Natural killer cell (primary cell): Measurements from ENCODE around the gene GTF2H4. TPM values are rescaled to one million over a fixed set of nuclear protein-coding genes. Genes with fewer than 3 reads are reported as not detected.

Experiments used
- ATAC-seq, 3 donors: fragments of 150-1000 bp in 2 of 3; fragments of 200-7000 bp in 1 of 3; cut with Tn5 transposase; 1 replicate in 1 of 3; 2 replicates in 2 of 3; pipeline ENCODE4 v1.10.0; 2021; ENCODE audit warnings: mild to moderate bottlenecking in 2 of 3, moderate library complexity in 2 of 3
- DNase-seq, 2 donors: peaks; one replicate each; pipeline versions ENCODE4 v3.0.0 to v3.0.0-alpha.2; 2013 to 2021; ENCODE audit warnings: mixed read lengths in 1 of 2
- H3K27ac ChIP-seq: one replicate; pipeline ENCODE4 v1.5.1; 2013; ENCODE audit warnings: mild to moderate bottlenecking, low read length
- H3K27me3 ChIP-seq: one replicate; pipeline ENCODE4 v1.6.1; 2013; ENCODE audit warnings: low read length; ENCODE audit not compliant: control insufficient read depth, insufficient read depth
- H3K36me3 ChIP-seq: one replicate; pipeline ENCODE4 v1.6.1; 2013; ENCODE audit warnings: low read length; ENCODE audit not compliant: control insufficient read depth, insufficient read depth
- H3K4me1 ChIP-seq: one replicate; pipeline ENCODE4 v1.6.1; 2013; ENCODE audit warnings: low read length; ENCODE audit not compliant: control insufficient read depth, insufficient read depth
- H3K4me3 ChIP-seq: one replicate; pipeline ENCODE4 v1.5.1; 2013; ENCODE audit warnings: low read length
- H3K9me3 ChIP-seq: one replicate; pipeline ENCODE4 v1.6.1; 2013; ENCODE audit warnings: low read length; ENCODE audit not compliant: control insufficient read depth, insufficient read depth
- H3K27ac Mint-ChIP-seq, 2 donors: one replicate each; pipeline ENCODE4 v1.8.0; 2022; ENCODE audit warnings: mild to moderate bottlenecking in 2 of 2, mixed read lengths in 2 of 2, moderate library complexity in 1 of 2
- H3K27me3 Mint-ChIP-seq, 2 donors: one replicate each; pipeline ENCODE4 v1.8.0; 2022; ENCODE audit warnings: low read depth in 2 of 2, mixed read lengths in 2 of 2
- H3K36me3 Mint-ChIP-seq: one replicate; pipeline ENCODE4 v1.8.0; 2022; ENCODE audit warnings: mixed read lengths
- H3K4me1 Mint-ChIP-seq, 2 donors: one replicate each; pipeline ENCODE4 v1.8.0; 2022; ENCODE audit warnings: mixed read lengths in 2 of 2
- H3K4me3 Mint-ChIP-seq: one replicate; pipeline ENCODE4 v1.8.0; 2022; ENCODE audit warnings: mild to moderate bottlenecking, moderate library complexity, mixed read lengths
- H3K9me3 Mint-ChIP-seq, 2 donors: one replicate each; pipeline ENCODE4 v1.8.0; 2022; ENCODE audit warnings: mixed read lengths in 2 of 2
- CTCF ChIP-seq: fragments of 200-600 bp; IDR thresholded peaks from one replicate; pipeline ENCODE4 v1.8.0; 2022; ENCODE audit warnings: antibody characterized with exemption
- WGBS: methylation state at CpG from one replicate; pipeline ENCODE4 v1.1.7; 2013; ENCODE audit warnings: missing lambda C conversion rate; ENCODE audit not compliant: insufficient coverage; 5-methylcytosine and 5-hydroxymethylcytosine counted together
- intact Hi-C: fragments of 100-400 bp; cut with micrococcal nuclease; formaldehyde crosslinking; loops from one replicate; pipeline ENCODE4 v1.14.2; 2022
- total RNA-seq, 4 donors: library from RNA; stranded (reverse); fragments of 120-200 nt in 1 of 4; gene quantifications; one replicate each; pipeline versions ENCODE4 v1.2.3 to v1.2.4, GENCODE V29; 2013 to 2022

Gene GTF2H4
- total RNA-seq, 3 donors from 2014 or later (not counting 1 experiment from before 2014, with no cell fraction given): 13.5 to 17.9 (median 15.7) TPM

DNA sequence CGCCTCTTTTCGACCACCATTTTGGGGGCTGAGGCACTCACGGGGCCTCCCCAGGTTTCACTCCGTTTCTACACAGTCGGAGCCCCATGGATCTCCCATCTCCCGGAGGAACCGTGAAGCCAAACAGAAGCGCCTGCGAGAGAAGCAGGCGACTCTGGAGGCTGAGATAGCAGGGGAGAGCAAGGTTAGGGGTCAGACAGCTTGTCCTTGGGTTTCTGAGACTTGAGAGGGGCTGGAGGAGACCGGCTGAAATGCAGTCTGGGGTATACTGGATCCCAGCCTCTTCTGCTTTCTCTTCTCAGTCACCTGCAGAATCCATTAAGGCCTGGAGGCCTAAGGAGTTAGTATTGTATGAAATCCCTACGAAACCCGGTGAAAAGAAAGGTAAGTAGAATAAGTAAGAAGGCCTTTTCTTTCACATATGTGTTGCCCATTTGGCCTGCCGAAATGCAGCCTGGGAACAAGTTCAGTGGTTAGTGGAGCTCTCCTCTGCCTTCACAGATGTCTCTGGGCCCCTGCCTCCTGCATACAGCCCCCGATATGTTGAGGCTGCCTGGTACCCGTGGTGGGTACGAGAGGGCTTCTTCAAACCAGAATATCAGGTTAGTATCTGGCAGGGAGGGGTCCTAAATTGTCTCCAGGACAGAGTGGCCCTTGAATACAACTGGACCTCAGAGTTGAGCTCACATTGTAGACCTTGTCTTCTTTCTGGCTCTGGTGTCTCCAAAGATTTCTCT is 7.0 kb downstream of the GTF2H4 start:
- Mint-ChIP-seq H3K36me3 (peaks cover 6% of the 10 kb centered on the region), H3K4me1 (peaks cover 16 to 33% of the 10 kb centered on the region in 2 donors), H3K4me3 (peak overlapping the region; percentile 93), H3K9me3 (no peaks in the 10 kb centered on the region), H3K27ac (peak overlapping the region; percentile 73 to 85), H3K27me3 (no peaks in the 10 kb centered on the region)
- H3K4me3 ChIP-seq: peak overlapping the region; percentile 65
- peaks cover 30% of the 10 kb centered on the region for H3K36me3 ChIP-seq
- no peaks in the 10 kb centered on the region for H3K27me3 ChIP-seq
- no peak for TF ChIP-seq CTCF
- 68% methylated on average over 17 of the region's 17 CpGs for whole genome bisulfite sequencing
- no peak for ATAC-seq
- no peaks in the 10 kb centered on the region for H3K9me3 ChIP-seq
- H3K27ac ChIP-seq: no peak overlapping the region
- intact Hi-C loops: loop anchor here (10.0 kb wide), 1 partner anchor 170 kb away; no protein-coding TSS in a partner anchor
- peak in 1 of 2 donors; percentile 14 for DNase-seq
- peaks cover 14% of the 10 kb centered on the region for H3K4me1 ChIP-seq

GRCh38 chr6:30915591-30915946 is 7.6 kb downstream of the GTF2H4 start:
- WGBS: 37% methylated on average over 5 of the region's 5 CpGs

GRCh38 chr6:30917041-30917440 is 9.0 kb downstream of the GTF2H4 start:
- ATAC-seq: no peak
- Histone ChIP-seq H3K36me3 (peaks cover 37% of the 10 kb centered on the region), H3K9me3 (no peaks in the 10 kb centered on the region), H3K4me1 (peaks cover 14% of the 10 kb centered on the region), H3K27ac (no peak overlapping the region), H3K4me3 (no peak overlapping the region), H3K27me3 (no peaks in the 10 kb centered on the region)
- TF ChIP-seq CTCF: no peak
- no peak for DNase-seq
- peaks cover 6% of the 10 kb centered on the region for H3K36me3 Mint-ChIP-seq
- 97% methylated on average over 7 of the region's 7 CpGs for WGBS
- H3K4me3 Mint-ChIP-seq: no peak overlapping the region
- no peak overlapping the region for H3K27ac Mint-ChIP-seq
- peaks cover 16 to 33% of the 10 kb centered on the region in 2 donors for H3K4me1 Mint-ChIP-seq
- H3K9me3 Mint-ChIP-seq: no peaks in the 10 kb centered on the region
- intact Hi-C loops: loop anchor here (10.0 kb wide), 1 partner anchor 168 kb away; no protein-coding TSS in a partner anchor
- no peaks in the 10 kb centered on the region for H3K27me3 Mint-ChIP-seq

More at GRCh38 chr6:30915591-30915946, 7.6 kb downstream of the GTF2H4 start:
- peaks cover 16 to 33% of the 10 kb centered on the region in 2 donors for H3K4me1 Mint-ChIP-seq
- H3K27me3 ChIP-seq: no peaks in the 10 kb centered on the region
- intact Hi-C loops: loop anchor here (10.0 kb wide), 1 partner anchor 169 kb away; no protein-coding TSS in a partner anchor
- H3K4me3 Mint-ChIP-seq: peak overlapping the region; percentile 93
- H3K27ac Mint-ChIP-seq: peak overlapping the region; percentile 3 to 41
- no peak overlapping the region for H3K27ac ChIP-seq
- no peaks in the 10 kb centered on the region for H3K9me3 Mint-ChIP-seq
- ATAC-seq (no peak), DNase-seq (peak in 1 of 2 donors; percentile 62)
- no peaks in the 10 kb centered on the region for H3K9me3 ChIP-seq
- H3K4me1 ChIP-seq: peaks cover 14% of the 10 kb centered on the region
- peak; percentile 17 for TF ChIP-seq CTCF
- peaks cover 6% of the 10 kb centered on the region for H3K36me3 Mint-ChIP-seq
- no peak overlapping the region for H3K4me3 ChIP-seq
- H3K36me3 ChIP-seq: peaks cover 33% of the 10 kb centered on the region
- no peaks in the 10 kb centered on the region for H3K27me3 Mint-ChIP-seq
